Measurements from ENCODE around the gene PSMD11. TPM values are rescaled to one million over a fixed set of nuclear protein-coding genes. Genes with fewer than 3 reads are reported as not detected.

Gene PSMD11
- total and polyA plus RNA-seq, 7 donors: 118 to 326 (median 207) TPM

- intact Hi-C loops (cut with DNase I): loop anchor here in 1 of 2 donors (10.0 kb wide), 1 partner anchor 287 kb away; no protein-coding TSS in a partner anchor
- WGBS, 3 donors: 97 to 99% (median 97%) methylated on average over 7 of the region's 7 CpGs
- Histone ChIP-seq H3K9me3 (no peaks in the 10 kb centered on the region), H3K27ac (no peak overlapping the region), H3K27me3 (ENCODE audit: insufficient read depth in 3 of 3, low read length in 2 of 3) (no peaks in the 10 kb centered on the region), H3K4me3 (no peak overlapping the region), H3K36me3 (ENCODE audit: insufficient read depth in 1 of 2, low read depth in 1 of 2) (peaks cover 11 to 100% of the 10 kb centered on the region in 2 donors), H3K4me1 (no peaks in the 10 kb centered on the region)
- ATAC-seq: no peak
- TF ChIP-seq CTCF (IDR thresholded peaks at IDR 0.05): no peak
- no peak for DNase-seq
Measured at GRCh38 chr17:32467949-32468348, 23.6 kb downstream of the PSMD11 start.

- ATAC-seq: peak in 3 of 4 donors; percentile 27 to 47 (median 38)
- intact Hi-C loops (cut with DNase I): no loop called here
- WGBS, 3 donors: 63 to 79% (median 69%) methylated on average over 6 of the region's 6 CpGs
- Histone ChIP-seq H3K4me3 (no peak overlapping the region), H3K4me1 (no peaks in the 10 kb centered on the region), H3K27ac (no peak overlapping the region), H3K27me3 (ENCODE audit: insufficient read depth in 3 of 3, low read length in 2 of 3) (no peaks in the 10 kb centered on the region), H3K9me3 (no peaks in the 10 kb centered on the region), H3K36me3 (ENCODE audit: insufficient read depth in 1 of 2, low read depth in 1 of 2) (peaks cover 25 to 100% of the 10 kb centered on the region in 2 donors)
- no peak for TF ChIP-seq CTCF (IDR thresholded peaks at IDR 0.05)
- no peak for DNase-seq
Measured at GRCh38 chr17:32470405-32471167, 26.3 kb downstream of the PSMD11 start.

GRCh38 chr17:32471652-32472051 lies 27.3 kb downstream of the PSMD11 start:
- peak in 2 of 4 donors; percentile 5 to 15 for ATAC-seq
- H3K27ac ChIP-seq: no peak overlapping the region
- intact Hi-C loops (cut with DNase I): no loop called here

GRCh38 chr17:32475258-32475657 lies 30.9 kb downstream of the PSMD11 start:
- Histone ChIP-seq H3K4me1 (peaks cover 7% of the 10 kb centered on the region), H3K4me3 (no peak overlapping the region), H3K9me3 (no peaks in the 10 kb centered on the region), H3K27me3 (ENCODE audit: insufficient read depth in 3 of 3, low read length in 2 of 3) (no peaks in the 10 kb centered on the region), H3K27ac (no peak overlapping the region), H3K36me3 (ENCODE audit: insufficient read depth in 1 of 2, low read depth in 1 of 2) (peaks cover 35 to 100% of the 10 kb centered on the region in 2 donors)
- TF ChIP-seq CTCF (IDR thresholded peaks at IDR 0.05): no peak
- 88 to 93% (median 88%) methylated on average over 3 of the region's 3 CpGs for WGBS, 3 donors
- no peak for ATAC-seq
- no peak for DNase-seq
- intact Hi-C loops (cut with DNase I): loop anchor here in 1 of 2 donors (5.0 kb wide), 1 partner anchor 1963 kb away; no protein-coding TSS in a partner anchor

More at GRCh38 chr17:32471652-32472051, 27.3 kb downstream of the PSMD11 start:
- Histone ChIP-seq H3K9me3 (no peaks in the 10 kb centered on the region), H3K4me3 (no peak overlapping the region), H3K4me1 (no peaks in the 10 kb centered on the region), H3K27me3 (ENCODE audit: insufficient read depth in 3 of 3, low read length in 2 of 3) (no peaks in the 10 kb centered on the region), H3K36me3 (ENCODE audit: insufficient read depth in 1 of 2, low read depth in 1 of 2) (peaks cover 25 to 100% of the 10 kb centered on the region in 2 donors)
- no peak for DNase-seq
- TF ChIP-seq CTCF (IDR thresholded peaks at IDR 0.05): no peak
- 83 to 90% (median 85%) methylated on average over 4 of the region's 4 CpGs for WGBS, 3 donors

Measured in psoas muscle (tissue), 8 donors.